Measurements from ENCODE around the gene C15orf39.
"Not testable (repeated sequence)": the region's sequence is repeated elsewhere in the genome, so short reads cannot be mapped to it uniquely, and the experiment has no call there.

The C15orf39 gene

GRCh38 chr15:75214293-75215096 is 12.8 kb downstream of the C15orf39 start:
- no peak overlapping the region for H3K9ac ChIP-seq (ENCODE audit: insufficient read length)
- H3K27ac ChIP-seq = no peak overlapping the region
- no peaks in the 10 kb centered on the region for H3K9me3 ChIP-seq (ENCODE audit: low read depth, low read length)
- no peak for TF ChIP-seq FOXP2 (optimal IDR thresholded peaks at IDR 0.05; ENCODE audit: control extremely low read depth, extremely low read length, insufficient read depth)
- no peak for TF ChIP-seq POLR2AphosphoS5 (IDR thresholded peaks at IDR 0.05; ENCODE audit: borderline replicate concordance, low read depth, low read length)
- TF ChIP-seq EZH2 (IDR thresholded peaks at IDR 0.05) = no peak
- peaks cover 28% of the 10 kb centered on the region for H3K36me3 ChIP-seq (ENCODE audit: insufficient read depth, low read length)
- H3K4me3 ChIP-seq = no peak overlapping the region
- DNase-seq (ENCODE audit: low read depth, low spot score) = no peak

- TF ChIP-seq EZH2 (IDR thresholded peaks at IDR 0.05) (no peak), FOXP2 (optimal IDR thresholded peaks at IDR 0.05; ENCODE audit: control extremely low read depth, extremely low read length, insufficient read depth) (no peak), POLR2AphosphoS5 (IDR thresholded peaks at IDR 0.05; ENCODE audit: borderline replicate concordance, low read depth, low read length) (no peak)
- DNase-seq (ENCODE audit: low read depth, low spot score) = no peak
- no peak overlapping the region for H3K9ac ChIP-seq (ENCODE audit: insufficient read length)
- H3K4me3 ChIP-seq = no peak overlapping the region
- peaks cover 20% of the 10 kb centered on the region for H3K36me3 ChIP-seq (ENCODE audit: insufficient read depth, low read length)
- no peak overlapping the region for H3K27ac ChIP-seq
- no peaks in the 10 kb centered on the region for H3K9me3 ChIP-seq (ENCODE audit: low read depth, low read length)
These were observed 13.7 kb downstream of the C15orf39 start for GRCh38 chr15:75215107-75216004.

GRCh38 chr15:75217012-75217411 is 15.3 kb downstream of the C15orf39 start:
- no peak for DNase-seq (ENCODE audit: low read depth, low spot score)
- no peaks in the 10 kb centered on the region for H3K9me3 ChIP-seq (ENCODE audit: low read depth, low read length)
- no peak for TF ChIP-seq POLR2AphosphoS5 (IDR thresholded peaks at IDR 0.05; ENCODE audit: borderline replicate concordance, low read depth, low read length)
- TF ChIP-seq FOXP2 (optimal IDR thresholded peaks at IDR 0.05; ENCODE audit: control extremely low read depth, extremely low read length, insufficient read depth) = no peak
- TF ChIP-seq EZH2 (IDR thresholded peaks at IDR 0.05) = no peak

GRCh38 chr15:75217574-75217973 is 15.9 kb downstream of the C15orf39 start:
- H3K9ac ChIP-seq (ENCODE audit: insufficient read length); H3K4me3 ChIP-seq; H3K27ac ChIP-seq; H3K36me3 ChIP-seq (ENCODE audit: insufficient read depth, low read length); DNase-seq (ENCODE audit: low read depth, low spot score); H3K9me3 ChIP-seq (ENCODE audit: low read depth, low read length): not testable (repeated sequence)

More at GRCh38 chr15:75217012-75217411, 15.3 kb downstream of the C15orf39 start:
- peaks cover 3% of the 10 kb centered on the region; the same call in 1 of the 2 replicates for H3K36me3 ChIP-seq (ENCODE audit: insufficient read depth, low read length)
- H3K9ac ChIP-seq (ENCODE audit: insufficient read length) = no peak overlapping the region
- no peak overlapping the region for H3K4me3 ChIP-seq
- H3K27ac ChIP-seq = no peak overlapping the region

- not testable (repeated sequence) for H3K27ac ChIP-seq; H3K9me3 ChIP-seq (ENCODE audit: low read depth, low read length); H3K4me3 ChIP-seq; H3K36me3 ChIP-seq (ENCODE audit: insufficient read depth, low read length); H3K9ac ChIP-seq (ENCODE audit: insufficient read length); DNase-seq (ENCODE audit: low read depth, low spot score)
These were observed 17.8 kb downstream of the C15orf39 start for GRCh38 chr15:75219507-75219929.

GRCh38 chr15:75223688-75224087 is 22.0 kb downstream of the C15orf39 start:
- no peak overlapping the region for H3K27ac ChIP-seq
- TF ChIP-seq POLR2AphosphoS5 (IDR thresholded peaks at IDR 0.05; ENCODE audit: borderline replicate concordance, low read depth, low read length) (no peak), EZH2 (IDR thresholded peaks at IDR 0.05) (no peak), FOXP2 (optimal IDR thresholded peaks at IDR 0.05; ENCODE audit: control extremely low read depth, extremely low read length, insufficient read depth) (no peak)
- H3K9ac ChIP-seq (ENCODE audit: insufficient read length) = no peak overlapping the region
- H3K36me3 ChIP-seq (ENCODE audit: insufficient read depth, low read length) = no peaks in the 10 kb centered on the region
- no peaks in the 10 kb centered on the region for H3K9me3 ChIP-seq (ENCODE audit: low read depth, low read length)
- no peak for DNase-seq (ENCODE audit: low read depth, low spot score)
- H3K4me3 ChIP-seq = no peak overlapping the region

GRCh38 chr15:75224281-75224680 is 22.6 kb downstream of the C15orf39 start:
- Histone ChIP-seq H3K9me3 (ENCODE audit: low read depth, low read length) (no peaks in the 10 kb centered on the region), H3K27ac (no peak overlapping the region), H3K36me3 (ENCODE audit: insufficient read depth, low read length) (no peaks in the 10 kb centered on the region), H3K4me3 (no peak overlapping the region), H3K9ac (ENCODE audit: insufficient read length) (no peak overlapping the region)
- DNase-seq (ENCODE audit: low read depth, low spot score) = no peak
- no peak for TF ChIP-seq POLR2AphosphoS5 (IDR thresholded peaks at IDR 0.05; ENCODE audit: borderline replicate concordance, low read depth, low read length)
- no peak for TF ChIP-seq EZH2 (IDR thresholded peaks at IDR 0.05)
- TF ChIP-seq FOXP2 (optimal IDR thresholded peaks at IDR 0.05; ENCODE audit: control extremely low read depth, extremely low read length, insufficient read depth) = no peak

- not testable (repeated sequence) for H3K36me3 ChIP-seq (ENCODE audit: insufficient read depth, low read length); DNase-seq (ENCODE audit: low read depth, low spot score); H3K9me3 ChIP-seq (ENCODE audit: low read depth, low read length); H3K27ac ChIP-seq; H3K4me3 ChIP-seq; H3K9ac ChIP-seq (ENCODE audit: insufficient read length)
These were observed 23.6 kb downstream of the C15orf39 start for GRCh38 chr15:75225102-75225836.

Measured in SK-N-MC (cell line).